ENCODE measurements around the gene PSMB9.

PSMB9 gene

GRCh38 chr6:32816746-32817204, 37.2 kb upstream of the PSMB9 start, which contains the start of gene HLA-DOB:
Gene HLA-DOB (minus strand): TSS chr6:32817002. CDS start chr6:32816951, 51 bp downstream.
- peak; percentile 38 for DNase-seq (ENCODE audit: low read depth)
- H3K4me3 ChIP-seq (ENCODE audit: control insufficient read depth, low read depth, low read length), result no peak within 1 kb of the TSS
- TF ChIP-seq CTCF (conservative IDR thresholded peaks at IDR 0.05; ENCODE audit: control insufficient read depth, insufficient read depth, low read depth, low read length), result no peak

DNA sequence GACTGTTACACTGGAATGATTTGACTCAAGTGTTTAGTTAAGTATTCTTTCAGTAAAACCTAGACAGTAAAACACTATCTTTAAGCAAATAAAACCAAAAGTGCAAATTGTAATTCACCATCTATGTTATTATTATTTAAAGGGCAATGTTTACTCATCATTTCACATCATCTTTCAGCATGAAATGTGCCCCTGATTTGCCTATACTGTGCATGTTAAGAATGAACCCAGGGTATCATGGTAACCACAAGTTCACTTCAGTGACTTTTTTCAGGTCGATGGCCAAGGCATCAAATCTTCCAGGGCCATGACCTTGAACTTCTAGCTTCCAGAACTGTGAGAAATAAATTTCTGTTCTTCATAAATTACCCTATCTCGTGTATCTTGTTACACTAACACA, 35.1 kb upstream of the PSMB9 start:
- no peak for TF ChIP-seq CTCF (conservative IDR thresholded peaks at IDR 0.05; ENCODE audit: control insufficient read depth, insufficient read depth, low read depth, low read length)
- H3K4me3 ChIP-seq (ENCODE audit: control insufficient read depth, low read depth, low read length), result no peak overlapping the region
- DNase-seq (ENCODE audit: low read depth), result no peak

DNA sequence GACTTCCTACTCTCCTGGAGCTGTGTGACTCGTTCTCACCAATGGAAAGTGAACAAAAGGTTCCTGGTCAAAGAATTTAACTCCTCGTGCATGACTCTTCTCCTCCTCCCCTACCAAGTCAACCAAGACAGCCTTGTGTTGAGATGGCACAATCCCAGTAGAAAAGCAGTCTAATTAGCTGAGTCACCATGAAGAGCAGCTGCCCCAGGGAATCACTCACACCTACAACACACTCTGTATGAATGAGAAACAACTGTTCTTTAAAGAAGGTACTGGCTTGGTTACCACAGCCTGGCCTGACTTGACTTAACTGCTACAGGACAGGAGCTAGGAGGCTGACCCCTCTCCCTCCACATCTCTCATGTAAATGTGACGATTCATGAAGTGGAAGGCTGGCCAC, 34.3 kb upstream of the PSMB9 start:
- TF ChIP-seq CTCF (conservative IDR thresholded peaks at IDR 0.05; ENCODE audit: control insufficient read depth, insufficient read depth, low read depth, low read length), result no peak
- no peak overlapping the region for H3K4me3 ChIP-seq (ENCODE audit: control insufficient read depth, low read depth, low read length)
- DNase-seq (ENCODE audit: low read depth), result peak; percentile 94

DNA sequence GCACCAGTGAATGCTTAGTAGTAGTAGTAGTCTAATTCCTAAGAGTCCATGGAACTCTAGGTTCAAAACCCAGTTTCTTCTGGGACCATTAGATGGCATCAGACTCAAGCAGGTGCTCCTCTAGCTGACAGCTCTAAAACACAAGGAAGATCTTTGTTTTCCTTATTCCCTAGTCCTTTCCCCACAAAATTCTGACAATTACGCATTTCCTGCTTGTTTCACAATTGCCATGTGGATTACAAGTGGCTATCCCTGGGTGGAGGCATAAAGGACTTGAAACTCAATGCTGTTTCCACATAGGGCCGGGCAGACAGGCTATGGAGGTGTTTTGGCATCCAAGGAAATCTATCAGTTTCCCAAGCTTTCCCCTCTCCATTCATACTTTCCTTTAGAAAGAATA, 28.0 kb upstream of the PSMB9 start:
- peak; percentile 68 for DNase-seq (ENCODE audit: low read depth)

DNA sequence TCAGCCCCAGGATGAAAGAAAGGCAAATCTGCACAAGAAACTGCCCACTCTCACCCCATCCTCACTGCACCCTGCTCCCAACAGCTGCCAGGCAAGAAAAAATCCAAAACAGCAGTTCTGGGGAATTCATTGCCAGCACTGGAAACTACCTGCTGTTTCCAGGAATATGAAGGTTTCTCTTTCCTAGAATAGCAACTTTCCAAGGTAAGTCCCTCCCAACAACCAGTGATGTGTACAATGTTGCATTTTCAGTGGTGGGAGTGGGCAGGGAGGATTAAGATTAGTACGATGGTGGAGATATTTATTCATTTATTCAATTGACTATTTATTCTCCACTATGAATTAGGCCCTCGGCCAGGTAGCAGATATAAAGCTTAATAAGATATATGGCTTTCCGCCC, 27.0 kb upstream of the PSMB9 start:
- DNase-seq (ENCODE audit: low read depth), result no peak
- TF ChIP-seq CTCF (conservative IDR thresholded peaks at IDR 0.05; ENCODE audit: control insufficient read depth, insufficient read depth, low read depth, low read length), result no peak
- H3K4me3 ChIP-seq (ENCODE audit: control insufficient read depth, low read depth, low read length), result no peak overlapping the region

More for the DNA sequence above, 28.0 kb upstream of the PSMB9 start:
- peak; percentile 33 for TF ChIP-seq CTCF (conservative IDR thresholded peaks at IDR 0.05; ENCODE audit: control insufficient read depth, insufficient read depth, low read depth, low read length)
- no peak overlapping the region for H3K4me3 ChIP-seq (ENCODE audit: control insufficient read depth, low read depth, low read length)

GRCh38 chr6:32829495-32829894, 24.5 kb upstream of the PSMB9 start:
- no peak for TF ChIP-seq CTCF (conservative IDR thresholded peaks at IDR 0.05; ENCODE audit: control insufficient read depth, insufficient read depth, low read depth, low read length)
- no peak for DNase-seq (ENCODE audit: low read depth)
- H3K4me3 ChIP-seq (ENCODE audit: control insufficient read depth, low read depth, low read length), result no peak overlapping the region

DNA sequence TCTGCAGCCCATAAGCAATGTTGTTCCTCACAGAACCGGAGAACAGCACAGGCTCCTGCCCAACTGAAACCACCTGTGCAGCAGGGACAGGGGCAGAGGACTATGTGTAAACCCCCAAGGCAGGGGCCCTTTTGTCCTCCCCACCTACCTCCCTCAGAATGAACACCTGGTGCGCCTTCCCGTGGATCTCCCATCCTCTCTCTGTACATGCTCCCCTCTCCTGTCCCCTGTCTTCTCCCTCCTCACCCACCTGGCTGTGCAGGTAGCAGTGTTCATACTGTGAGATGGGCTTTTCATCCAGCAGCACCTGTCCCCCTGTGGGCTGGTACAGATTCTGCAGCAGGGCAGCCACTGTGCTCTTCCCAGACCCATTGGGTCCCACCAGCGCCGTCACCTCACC, 24.0 kb upstream of the PSMB9 start:
- TF ChIP-seq CTCF (conservative IDR thresholded peaks at IDR 0.05; ENCODE audit: control insufficient read depth, insufficient read depth, low read depth, low read length), result no peak
- no peak overlapping the region for H3K4me3 ChIP-seq (ENCODE audit: control insufficient read depth, low read depth, low read length)
- no peak for DNase-seq (ENCODE audit: low read depth)
